PC-9 (cell line): ENCODE results near the gene CTNNBL1. TPM values are rescaled to one million over a fixed set of nuclear protein-coding genes. Genes with fewer than 3 reads are reported as not detected.
A peak's percentile ranks its signal among the peaks of the same experiment; 100 is the strongest.

ENCODE experiments used
- BruUV-seq: library from RNA; stranded (reverse); fragments of 400-500 nt; replicated peaks from 2 replicates; lab custom pipeline; 2021; lab: Mats Ljungman, UMichigan
- CTCF ChIA-PET: fragments of 300-600 bp; sonication (Branson Sonifier 250); formaldehyde crosslinking; loops from one replicate; lab custom pipeline; 2022; ENCODE audit warnings: antibody characterized with exemption; lab: Charles Lee
- POLR2A ChIA-PET: fragments of 300-600 bp; sonication (Branson Sonifier 250); formaldehyde crosslinking; loops from one replicate; lab custom pipeline; 2022; ENCODE audit warnings: antibody characterized with exemption; ENCODE audit not compliant: unreplicated experiment; lab: Charles Lee
- DNase-seq, 2 experiments: peaks; one replicate each; pipeline versions ENCODE4 v3.0.0 to v3.0.0-alpha.2; 2015 to 2022; ENCODE audit warnings: mixed read lengths in 1 of 2
- H2AFZ ChIP-seq: fragments of 200-600 bp; sonication (generic); 2 replicates; pipeline ENCODE4 v1.8.1; 2017; ENCODE audit warnings: antibody characterized with exemption
- H3F3A ChIP-seq: fragments of 200-600 bp; sonication (generic); 2 replicates; pipeline ENCODE4 v1.8.1; 2017; ENCODE audit warnings: antibody characterized with exemption, mild to moderate bottlenecking, low read depth; ENCODE audit not compliant: insufficient read depth
- H3K27ac ChIP-seq: fragments of 200-600 bp; sonication (generic); 2 replicates; pipeline ENCODE4 v1.6.1; 2016; ENCODE audit warnings: mixed run types
- H3K27me3 ChIP-seq: fragments of 200-600 bp; sonication (generic); 2 replicates; pipeline ENCODE4 v1.6.1; 2016; ENCODE audit warnings: low read depth, mixed run types; ENCODE audit not compliant: insufficient read depth
- H3K36me3 ChIP-seq: fragments of 200-600 bp; sonication (generic); 2 replicates; pipeline ENCODE4 v1.6.1; 2016; ENCODE audit warnings: low read depth, mixed run types
- H3K4me1 ChIP-seq: fragments of 200-600 bp; sonication (generic); replicated peaks from 2 replicates; pipeline ENCODE4 v1.6.1; 2016; ENCODE audit warnings: mixed run types; ENCODE audit not compliant: insufficient read depth
- H3K4me2 ChIP-seq: fragments of 200-600 bp; sonication (generic); 2 replicates; pipeline ENCODE4 v1.6.1; 2017; ENCODE audit warnings: mixed run types
- H3K4me3 ChIP-seq: fragments of 200-600 bp; sonication (generic); 2 replicates; pipeline ENCODE4 v1.6.1; 2016; ENCODE audit warnings: mixed run types
- H3K79me2 ChIP-seq: fragments of 200-600 bp; sonication (generic); 2 replicates; pipeline ENCODE4 v1.6.1; 2017; ENCODE audit warnings: low read depth, mixed run types
- H3K9me2 ChIP-seq: fragments of 200-600 bp; sonication (generic); 2 replicates; pipeline ENCODE4 v1.8.1; 2017; ENCODE audit warnings: mild to moderate bottlenecking; ENCODE audit not compliant: insufficient read depth
- H3K9me3 ChIP-seq: fragments of 200-600 bp; sonication (generic); 2 replicates; pipeline ENCODE4 v1.8.1; 2016; ENCODE audit warnings: low read depth; ENCODE audit not compliant: insufficient read depth
- H4K20me1 ChIP-seq: fragments of 200-600 bp; sonication (generic); 2 replicates; pipeline ENCODE4 v1.8.1; 2017; ENCODE audit not compliant: insufficient read depth
- EZH2 ChIP-seq: fragments of 200-600 bp; sonication (generic); IDR thresholded peaks from 2 replicates; pipeline ENCODE4 v1.8.0; 2017; ENCODE audit warnings: antibody characterized with exemption, low read depth
- intact Hi-C: fragments of 100-400 bp; cut with micrococcal nuclease; formaldehyde crosslinking; loops from one replicate; pipeline ENCODE4 v1.10.0; 2022; ENCODE audit not compliant: unreplicated experiment
- total RNA-seq: library from RNA; stranded (reverse); gene quantifications from 2 replicates; pipeline ENCODE4 v1.2.3, GENCODE V29; 2021
- TF ChIP-seq, protein P1 (sequence below): fragments of 200-600 bp; sonication (generic); conservative IDR thresholded peaks from 2 replicates; pipeline ENCODE4 v1.6.1; 2017; ENCODE audit warnings: mixed run types, antibody characterized with exemption, mild to moderate bottlenecking, moderate library complexity

The CTNNBL1 gene
- total RNA-seq, 1 experiment from 2014 or later, result 83.5 TPM

- TF ChIP-seq, protein P1, sequence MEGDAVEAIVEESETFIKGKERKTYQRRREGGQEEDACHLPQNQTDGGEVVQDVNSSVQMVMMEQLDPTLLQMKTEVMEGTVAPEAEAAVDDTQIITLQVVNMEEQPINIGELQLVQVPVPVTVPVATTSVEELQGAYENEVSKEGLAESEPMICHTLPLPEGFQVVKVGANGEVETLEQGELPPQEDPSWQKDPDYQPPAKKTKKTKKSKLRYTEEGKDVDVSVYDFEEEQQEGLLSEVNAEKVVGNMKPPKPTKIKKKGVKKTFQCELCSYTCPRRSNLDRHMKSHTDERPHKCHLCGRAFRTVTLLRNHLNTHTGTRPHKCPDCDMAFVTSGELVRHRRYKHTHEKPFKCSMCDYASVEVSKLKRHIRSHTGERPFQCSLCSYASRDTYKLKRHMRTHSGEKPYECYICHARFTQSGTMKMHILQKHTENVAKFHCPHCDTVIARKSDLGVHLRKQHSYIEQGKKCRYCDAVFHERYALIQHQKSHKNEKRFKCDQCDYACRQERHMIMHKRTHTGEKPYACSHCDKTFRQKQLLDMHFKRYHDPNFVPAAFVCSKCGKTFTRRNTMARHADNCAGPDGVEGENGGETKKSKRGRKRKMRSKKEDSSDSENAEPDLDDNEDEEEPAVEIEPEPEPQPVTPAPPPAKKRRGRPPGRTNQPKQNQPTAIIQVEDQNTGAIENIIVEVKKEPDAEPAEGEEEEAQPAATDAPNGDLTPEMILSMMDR, result no peak
- no peak for TF ChIP-seq EZH2
- H2AFZ ChIP-seq, result no peak overlapping the region
- BruUV-seq, result no TSS peak
- H3K4me3 ChIP-seq, result no peak overlapping the region
- H3K9me3 ChIP-seq, result no peaks in the 10 kb centered on the region
- peaks cover 13% of the 10 kb centered on the region for H3K4me1 ChIP-seq
- H3K36me3 ChIP-seq, result 0 out of 2 replicates have a peak, but pooled peaks cover 3% of the 10 kb centered on the region
- DNase-seq, result no peak
- 0 out of 2 replicates have a peak, but pooled peaks cover 10% of the 10 kb centered on the region for H3K79me2 ChIP-seq
- H3K27ac ChIP-seq, result no peak overlapping the region
- H4K20me1 ChIP-seq, result no peaks in the 10 kb centered on the region
- no peaks in the 10 kb centered on the region for H3K27me3 ChIP-seq
- ChIA-PET CTCF (no interaction called here), POLR2A (no interaction called here)
- H3F3A ChIP-seq, result no peaks in the 10 kb centered on the region
- no peaks in the 10 kb centered on the region for H3K9me2 ChIP-seq
- no peak overlapping the region for H3K4me2 ChIP-seq
- intact Hi-C loops, result no loop called here
These were observed 44.1 kb downstream of the CTNNBL1 start for GRCh38 chr20:37737826-37738420.

DNA sequence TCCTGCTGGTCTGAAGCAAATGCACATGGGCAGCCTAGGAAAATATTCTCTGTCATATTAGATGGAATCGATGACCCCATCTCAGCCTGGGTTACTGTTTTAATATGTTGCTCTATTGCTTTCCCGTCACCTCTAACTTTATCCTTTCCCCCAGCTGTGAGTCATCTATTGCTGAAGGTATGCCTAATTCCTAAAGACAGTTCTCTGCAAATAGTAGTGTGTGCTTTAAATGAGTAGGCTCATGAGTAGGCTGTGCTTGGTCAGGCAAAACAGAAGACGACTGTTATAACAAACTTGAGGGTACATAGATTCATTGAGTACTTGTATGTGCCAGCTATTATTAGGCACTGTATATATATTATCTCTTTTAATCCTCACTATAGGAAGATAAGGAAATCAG, 47.2 kb downstream of the CTNNBL1 start:
- POLR2A ChIA-PET, result interaction anchor here (0.5 kb wide), 1 partner anchor 459 kb away, joined by 3 read pairs; no protein-coding TSS in a partner anchor
- CTCF ChIA-PET, result no interaction called here
- Histone ChIP-seq H3K4me3 (no peak overlapping the region), H2AFZ (no peak overlapping the region), H3K9me2 (no peaks in the 10 kb centered on the region), H4K20me1 (no peaks in the 10 kb centered on the region), H3K9me3 (no peaks in the 10 kb centered on the region), H3K27me3 (no peaks in the 10 kb centered on the region), H3K36me3 (0 out of 2 replicates have a peak, but pooled peaks cover 3% of the 10 kb centered on the region), H3K27ac (0 out of 2 replicates have a peak overlapping the region, but pooled peaks have one; percentile 8), H3K4me1 (peaks cover 13% of the 10 kb centered on the region), H3K79me2 (0 out of 2 replicates have a peak, but pooled peaks cover 10% of the 10 kb centered on the region), H3F3A (no peaks in the 10 kb centered on the region), H3K4me2 (peak overlapping the region; percentile 3; the same call in 1 of the 2 replicates)
- peak in 1 of 2 experiments; percentile 60 for DNase-seq
- no TSS peak for BruUV-seq
- intact Hi-C loops, result no loop called here
- TF ChIP-seq EZH2, result no peak
- TF ChIP-seq, protein P1, result no peak

- Histone ChIP-seq H3K27ac (0 out of 2 replicates have a peak overlapping the region, but pooled peaks have one; percentile 8), H3F3A (no peaks in the 10 kb centered on the region), H2AFZ (no peak overlapping the region), H4K20me1 (no peaks in the 10 kb centered on the region), H3K27me3 (no peaks in the 10 kb centered on the region), H3K36me3 (peaks cover 7% of the 10 kb centered on the region; the same call in 1 of the 2 replicates), H3K4me1 (peaks cover 13% of the 10 kb centered on the region), H3K79me2 (0 out of 2 replicates have a peak, but pooled peaks cover 10% of the 10 kb centered on the region), H3K4me2 (peak overlapping the region; percentile 3; the same call in 1 of the 2 replicates), H3K4me3 (no peak overlapping the region), H3K9me2 (no peaks in the 10 kb centered on the region), H3K9me3 (no peaks in the 10 kb centered on the region)
- intact Hi-C loops, result no loop called here
- TF ChIP-seq, protein P1, result no peak
- TF ChIP-seq EZH2, result no peak
- BruUV-seq, result no TSS peak
- ChIA-PET CTCF (no interaction called here), POLR2A (no interaction called here)
- DNase-seq, result no peak
These were observed 47.7 kb downstream of the CTNNBL1 start for GRCh38 chr20:37741570-37741969.
